Activated naive CD4-positive, alpha-beta T cell treated with anti-CD3 and anti-CD28 coated beads, Interleukin-2, amount 50 U/mL, for 72 hours (primary cell): ENCODE measurements around the gene CTNNB1. TPM values are rescaled to one million over a fixed set of nuclear protein-coding genes. Genes with fewer than 3 reads are reported as not detected.

ENCODE experiments used
- ATAC-seq, 2 donors: fragments of 150-1000 bp; cut with Tn5 transposase; 2 replicates each; pipeline ENCODE4 v1.10.0; 2021; ENCODE audit warnings: mild to moderate bottlenecking in 2 of 2, moderate library complexity in 2 of 2
- DNase-seq, 2 donors: peaks; one replicate each; pipeline ENCODE4 v3.0.0; 2021 to 2022; ENCODE audit warnings: low spot score in 2 of 2
- H3K27ac Mint-ChIP-seq, 2 donors: one replicate each; pipeline ENCODE4 v1.8.0; 2022; ENCODE audit warnings: mild to moderate bottlenecking in 2 of 2, mixed read lengths in 2 of 2
- H3K36me3 Mint-ChIP-seq, 2 donors: one replicate each; pipeline ENCODE4 v1.8.0; 2022; ENCODE audit warnings: mixed read lengths in 2 of 2
- H3K9me3 Mint-ChIP-seq, 2 donors: one replicate each; pipeline ENCODE4 v1.8.0; 2022; ENCODE audit warnings: mixed read lengths in 2 of 2
- total RNA-seq, 2 donors: library from RNA; stranded (reverse); gene quantifications; one replicate each; pipeline ENCODE4 v1.2.3, GENCODE V29; 2022

CTNNB1 gene
- total RNA-seq, 2 donors from 2014 or later = 125 to 138 TPM

DNA sequence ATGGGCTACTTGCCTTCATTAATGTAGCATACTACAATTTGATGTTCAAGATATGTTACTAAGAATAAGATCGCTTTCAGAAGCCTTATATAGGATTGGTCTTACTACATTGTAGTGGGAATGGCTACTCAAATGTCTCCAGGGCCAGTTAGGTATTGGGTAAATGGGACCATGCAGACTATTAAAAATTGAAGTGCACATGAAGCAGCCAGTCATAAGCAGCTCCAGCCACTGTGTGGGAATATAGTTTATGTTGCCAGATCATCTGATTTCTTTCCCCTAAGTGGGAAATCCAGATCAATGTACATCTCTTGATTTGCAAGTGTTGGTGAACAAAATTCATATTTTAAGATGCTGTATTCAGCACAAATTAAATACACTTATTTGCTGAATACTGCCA lies 5.1 kb downstream of the CTNNB1 start:
- DNase-seq (no peak), ATAC-seq (no peak)
- H3K9me3 Mint-ChIP-seq = peaks cover 0 to 10% of the 10 kb centered on the region in 2 donors
- H3K36me3 Mint-ChIP-seq = peaks cover 12 to 29% of the 10 kb centered on the region in 2 donors
- no peak overlapping the region for H3K27ac Mint-ChIP-seq

DNA sequence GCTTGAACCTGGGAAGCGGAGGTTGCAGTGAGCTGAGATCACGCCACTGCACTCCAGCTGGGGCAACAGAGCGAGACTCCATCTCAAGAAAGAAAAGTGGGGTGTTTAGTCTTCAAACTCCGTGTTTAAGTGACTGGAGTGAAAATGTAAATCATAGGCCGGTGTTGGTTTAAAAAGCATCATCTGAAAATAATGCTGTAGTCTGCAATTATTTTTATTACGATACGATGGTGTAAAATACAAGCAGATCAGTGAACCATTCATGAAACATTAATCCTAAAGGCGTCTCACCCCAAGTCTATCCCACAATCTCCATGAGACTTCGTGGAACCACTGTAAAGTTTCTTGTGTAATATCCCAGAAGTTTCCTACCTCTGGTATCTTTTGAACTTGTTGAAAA lies 6.3 kb downstream of the CTNNB1 start:
- Mint-ChIP-seq H3K9me3 (peaks cover 0 to 10% of the 10 kb centered on the region in 2 donors), H3K27ac (no peak overlapping the region), H3K36me3 (peaks cover 5 to 25% of the 10 kb centered on the region in 2 donors)
- DNase-seq (no peak), ATAC-seq (no peak)

DNA sequence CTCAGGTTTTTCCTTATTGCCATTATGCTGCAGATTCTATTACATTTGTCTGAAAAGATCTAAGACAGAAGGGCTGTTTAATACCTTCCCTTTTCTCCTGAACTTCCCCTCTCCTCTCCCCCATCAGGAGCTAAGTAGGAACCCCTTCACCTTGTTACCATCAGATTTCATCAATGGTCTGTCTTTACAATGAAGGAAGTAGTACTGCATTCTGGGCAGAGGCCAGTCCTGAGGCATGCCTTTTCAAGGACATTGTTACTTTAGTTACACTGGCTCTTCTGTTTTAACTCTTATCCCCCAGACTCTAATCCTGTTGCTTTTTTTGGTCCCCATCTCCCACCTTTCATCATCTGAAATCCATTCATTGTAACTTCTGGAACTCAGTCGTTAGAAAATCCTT lies 8.1 kb downstream of the CTNNB1 start:
- ATAC-seq = no peak
- no peak for DNase-seq
- Mint-ChIP-seq H3K9me3 (peaks cover 0 to 10% of the 10 kb centered on the region in 2 donors), H3K27ac (peak overlapping the region; percentile 27 to 36), H3K36me3 (peaks cover 0 to 16% of the 10 kb centered on the region in 2 donors)

DNA sequence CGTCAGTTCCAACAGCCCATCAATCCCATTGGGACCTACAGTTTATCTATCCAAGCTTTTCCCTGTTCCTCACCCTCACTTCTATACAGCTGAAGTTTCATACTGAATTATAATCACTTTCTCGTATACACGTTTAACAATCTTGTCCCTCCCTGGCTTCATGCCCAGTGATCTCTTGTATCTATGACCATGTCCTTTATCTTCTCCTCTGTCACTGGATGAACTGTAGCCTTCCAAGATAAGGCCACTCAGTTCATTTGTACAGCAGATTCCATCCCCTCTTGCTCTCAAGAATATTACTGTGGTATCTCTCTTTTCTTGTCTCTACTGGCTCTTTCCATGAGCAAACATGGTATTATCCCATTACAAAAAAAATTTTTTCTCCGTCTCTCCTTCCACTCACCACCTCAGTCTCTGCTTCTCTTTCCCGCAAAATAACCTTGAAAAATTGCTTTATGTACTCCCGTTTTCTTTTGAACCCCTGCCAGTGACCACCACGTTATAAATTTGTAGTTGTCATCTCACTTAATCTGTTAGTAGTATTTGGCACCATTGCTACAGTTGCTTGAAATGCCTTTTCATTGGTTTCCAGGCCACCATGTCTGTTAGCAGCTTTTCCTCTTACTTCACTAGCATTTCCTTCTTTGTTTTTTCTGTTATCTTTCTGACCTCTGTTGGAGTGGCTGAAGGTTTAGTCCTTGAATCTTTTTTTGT lies 9.4 kb downstream of the CTNNB1 start:
- no peak for ATAC-seq
- Mint-ChIP-seq H3K9me3 (peaks cover 0 to 10% of the 10 kb centered on the region in 2 donors), H3K36me3 (peaks cover 0 to 20% of the 10 kb centered on the region in 2 donors), H3K27ac (peak overlapping the region in 1 of 2 donors; percentile 70)
- no peak for DNase-seq

DNA sequence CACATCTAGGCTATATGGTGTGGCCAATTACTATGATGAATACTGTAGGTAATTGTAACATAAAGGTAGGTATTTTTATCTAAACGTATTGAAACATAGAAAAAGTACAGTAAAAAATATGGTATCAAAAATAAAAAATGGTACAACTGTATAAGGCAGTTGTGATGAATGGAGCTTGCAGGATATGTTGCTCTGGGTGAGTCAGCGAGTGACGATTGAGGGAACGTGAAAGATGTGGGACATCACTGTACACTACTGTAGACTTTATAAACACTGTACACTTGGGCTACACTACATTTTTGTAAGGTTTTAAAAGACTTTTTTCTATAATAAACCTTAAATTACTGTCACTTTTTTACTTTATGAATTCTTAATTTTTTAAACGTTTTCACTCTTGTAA lies 10.3 kb downstream of the CTNNB1 start:
- peaks cover 0 to 23% of the 10 kb centered on the region in 2 donors for H3K36me3 Mint-ChIP-seq
- no peak overlapping the region for H3K27ac Mint-ChIP-seq
- ATAC-seq (no peak), DNase-seq (no peak)
- H3K9me3 Mint-ChIP-seq = peaks cover 0 to 10% of the 10 kb centered on the region in 2 donors

DNA sequence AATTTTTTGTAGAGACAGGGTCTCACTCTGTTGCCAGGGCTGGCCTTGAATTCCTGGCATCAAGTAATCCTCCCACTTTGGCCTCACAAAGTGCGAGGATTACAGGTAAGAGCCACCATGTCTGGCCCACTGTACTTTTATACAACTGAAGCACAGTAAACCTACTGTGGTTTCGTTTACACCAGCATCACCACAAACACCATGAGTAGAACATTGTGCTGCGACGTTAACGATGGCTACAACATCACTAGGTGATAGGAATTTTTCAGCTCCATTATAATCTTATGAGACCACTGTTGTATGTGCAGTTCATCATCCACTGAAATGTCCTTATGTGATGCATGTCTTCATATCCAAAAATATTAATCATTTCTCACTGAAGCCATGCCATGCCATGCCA lies 11.7 kb downstream of the CTNNB1 start:
- ATAC-seq (no peak), DNase-seq (no peak)
- peaks cover 0 to 23% of the 10 kb centered on the region in 2 donors for H3K36me3 Mint-ChIP-seq
- peaks cover 0 to 10% of the 10 kb centered on the region in 2 donors for H3K9me3 Mint-ChIP-seq
- H3K27ac Mint-ChIP-seq = no peak overlapping the region

DNA sequence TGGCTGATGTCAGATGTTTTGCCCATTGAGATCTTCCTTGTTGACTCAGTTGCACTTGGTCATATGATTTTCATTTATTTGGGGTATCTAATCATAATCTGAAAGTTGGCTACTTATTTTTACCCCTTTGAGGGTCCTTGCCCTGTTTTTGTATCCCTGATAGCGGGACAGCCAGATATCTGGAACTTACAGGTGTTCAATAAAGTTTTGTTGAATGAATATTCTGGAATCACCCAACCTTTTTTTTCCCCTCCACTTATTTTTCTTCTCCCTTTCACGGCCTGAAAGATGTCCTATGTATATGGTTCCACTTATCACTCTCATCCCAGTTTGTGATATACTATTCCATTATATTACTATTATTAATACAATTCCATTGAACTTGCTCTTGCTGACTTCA lies 12.8 kb downstream of the CTNNB1 start:
- H3K9me3 Mint-ChIP-seq = peaks cover 0 to 10% of the 10 kb centered on the region in 2 donors
- DNase-seq = no peak
- no peak overlapping the region for H3K27ac Mint-ChIP-seq
- peaks cover 0 to 23% of the 10 kb centered on the region in 2 donors for H3K36me3 Mint-ChIP-seq
- no peak for ATAC-seq

DNA sequence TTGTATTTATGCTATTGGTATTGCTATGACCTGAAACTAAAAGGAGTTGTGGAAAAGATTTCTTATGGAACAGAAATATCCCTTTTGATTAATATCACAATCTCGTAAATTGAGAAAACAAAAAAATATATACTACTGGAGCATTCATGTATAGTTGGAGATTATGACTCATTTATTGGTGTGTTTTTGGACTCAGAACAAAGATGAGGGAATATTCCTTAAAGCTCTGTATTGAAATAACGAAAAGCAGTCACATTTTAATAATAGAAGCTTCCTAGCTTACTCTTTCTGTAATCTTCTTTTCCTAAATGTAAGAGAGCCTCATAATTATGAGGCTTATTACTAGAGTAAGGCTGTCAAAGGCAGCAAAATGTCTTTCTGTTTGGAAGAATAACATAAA lies 14.3 kb downstream of the CTNNB1 start:
- H3K9me3 Mint-ChIP-seq = peaks cover 0 to 6% of the 10 kb centered on the region in 2 donors
- H3K27ac Mint-ChIP-seq = peak overlapping the region in 1 of 2 donors; percentile 14
- DNase-seq (no peak), ATAC-seq (no peak)
- peaks cover 0 to 17% of the 10 kb centered on the region in 2 donors for H3K36me3 Mint-ChIP-seq

DNA sequence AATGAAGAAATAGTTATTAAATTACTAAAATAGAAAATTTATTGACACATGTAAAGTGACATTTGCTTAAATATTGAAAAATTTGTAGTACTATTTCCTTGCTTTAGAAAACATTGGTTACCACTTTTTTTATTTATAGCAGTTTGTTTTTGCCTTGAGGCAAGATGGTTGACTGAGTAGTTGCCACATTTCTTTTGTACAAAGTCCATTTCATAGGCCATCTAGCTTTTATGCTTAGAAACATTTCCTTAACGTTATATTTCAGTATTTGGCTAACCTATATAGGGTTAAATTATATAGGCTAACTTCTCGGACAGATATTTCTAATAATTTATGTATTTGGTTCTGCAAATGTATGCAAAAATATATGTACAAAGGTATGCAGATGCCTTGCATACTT lies 17.1 kb downstream of the CTNNB1 start:
- Mint-ChIP-seq H3K27ac (no peak overlapping the region), H3K9me3 (no peaks in the 10 kb centered on the region)
- ATAC-seq = no peak

DNA sequence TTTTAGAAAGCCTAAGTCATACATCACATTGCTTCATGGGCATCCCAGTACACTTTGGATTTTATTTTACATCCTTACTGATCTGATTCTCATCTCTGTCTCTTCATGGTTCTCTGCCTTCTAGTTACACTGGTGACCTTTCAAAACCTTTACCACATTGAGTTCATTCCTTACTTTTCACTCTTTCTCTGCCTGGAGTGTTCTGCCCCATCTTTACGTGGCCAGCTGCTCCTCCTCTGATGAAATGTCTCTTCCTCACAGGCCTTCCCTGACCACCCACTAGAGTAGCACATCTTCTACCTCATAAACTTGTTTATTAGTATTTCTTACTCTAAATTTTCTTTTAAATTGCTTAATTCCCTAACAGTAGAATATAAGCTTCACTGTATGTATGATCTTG lies 17.7 kb downstream of the CTNNB1 start:
- DNase-seq (no peak), ATAC-seq (peak in 1 of 2 donors; percentile 59)
- peak overlapping the region; percentile 0 to 40 for H3K27ac Mint-ChIP-seq
- H3K36me3 Mint-ChIP-seq = peaks cover 0 to 18% of the 10 kb centered on the region in 2 donors
- no peaks in the 10 kb centered on the region for H3K9me3 Mint-ChIP-seq

More for the DNA sequence above, 17.1 kb downstream of the CTNNB1 start:
- DNase-seq = no peak
- peaks cover 0 to 12% of the 10 kb centered on the region in 2 donors for H3K36me3 Mint-ChIP-seq

DNA sequence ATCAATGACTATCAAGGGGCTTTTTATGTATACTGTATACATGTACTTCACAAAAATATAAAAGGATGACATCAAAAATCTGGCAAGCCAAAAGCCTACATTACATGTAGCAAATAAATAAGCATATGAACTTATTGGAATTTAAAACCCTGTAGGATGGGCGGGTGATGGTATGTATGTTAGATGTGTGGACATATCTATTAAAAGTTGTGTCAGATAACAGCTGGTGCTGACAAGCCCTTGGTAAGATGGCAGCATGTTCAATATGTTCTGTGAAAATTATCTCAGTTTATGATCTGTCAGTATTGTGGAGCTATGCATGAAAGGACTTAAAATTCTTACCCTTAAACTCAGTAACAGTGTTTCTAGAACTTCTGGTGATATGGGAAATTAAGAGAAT lies 20.1 kb downstream of the CTNNB1 start:
- Mint-ChIP-seq H3K27ac (no peak overlapping the region), H3K36me3 (peaks cover 0 to 24% of the 10 kb centered on the region in 2 donors), H3K9me3 (no peaks in the 10 kb centered on the region)
- DNase-seq (no peak), ATAC-seq (no peak)

DNA sequence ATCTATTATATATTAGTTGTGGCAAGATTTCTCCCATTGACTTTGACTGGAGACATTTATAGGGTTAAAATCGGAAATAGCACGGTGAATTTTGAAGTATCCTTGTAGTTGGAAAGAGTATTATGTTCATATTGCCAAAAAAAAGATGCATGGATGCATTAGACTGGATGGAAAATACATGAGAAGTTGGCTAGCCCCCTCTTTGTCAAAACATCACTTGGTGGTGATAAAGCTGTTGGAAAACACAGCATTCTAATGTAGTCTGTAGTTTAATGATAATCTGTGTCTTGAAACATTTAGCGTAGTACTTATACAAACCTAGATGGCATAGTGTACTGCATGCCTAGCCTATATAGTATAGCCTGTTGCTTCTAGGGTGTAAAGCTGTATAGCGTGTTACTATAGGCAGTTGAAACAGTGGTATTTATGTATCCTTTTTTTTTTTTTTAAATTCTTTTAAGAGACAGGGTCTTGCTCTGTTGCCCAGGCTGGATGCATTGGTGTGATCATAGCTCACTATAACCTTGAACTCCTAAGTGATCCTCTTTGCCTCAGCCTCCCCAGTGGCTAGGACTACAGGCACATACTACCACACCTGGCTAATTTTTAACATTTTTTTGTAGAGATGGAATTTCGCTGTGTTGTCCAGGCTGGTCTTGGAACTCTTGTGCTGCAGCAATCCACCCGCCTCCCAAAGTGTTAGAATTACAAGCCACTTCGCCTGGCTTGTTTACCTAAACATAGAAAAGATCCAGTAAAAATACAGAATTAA lies 21.8 kb downstream of the CTNNB1 start:
- H3K9me3 Mint-ChIP-seq = no peaks in the 10 kb centered on the region
- H3K27ac Mint-ChIP-seq = peak overlapping the region; percentile 7 to 23
- no peak for ATAC-seq
- peaks cover 14 to 36% of the 10 kb centered on the region in 2 donors for H3K36me3 Mint-ChIP-seq
- no peak for DNase-seq

DNA sequence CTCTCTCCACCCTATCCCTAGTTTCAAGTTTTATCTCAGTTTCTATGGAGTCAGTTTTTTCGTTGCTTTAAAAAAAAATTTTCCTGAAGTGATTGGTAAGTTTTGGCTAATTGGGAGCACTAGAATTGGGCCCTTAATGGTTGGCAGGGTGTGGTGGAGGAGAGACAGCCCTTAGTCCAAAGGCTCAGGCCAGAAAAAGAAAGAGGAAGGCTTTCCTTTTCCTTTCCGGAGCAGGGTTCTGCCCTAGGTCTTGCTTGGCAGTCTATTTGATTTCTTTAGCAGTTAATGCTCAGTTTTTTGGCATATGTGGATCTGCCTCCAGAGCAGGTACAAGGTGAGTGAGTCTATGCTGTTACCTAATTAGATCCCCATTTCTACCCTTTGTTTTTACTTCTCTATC lies 22.7 kb downstream of the CTNNB1 start:
- DNase-seq (no peak), ATAC-seq (no peak)
- H3K9me3 Mint-ChIP-seq = no peaks in the 10 kb centered on the region
- peaks cover 21 to 44% of the 10 kb centered on the region in 2 donors for H3K36me3 Mint-ChIP-seq
- peak overlapping the region; percentile 23 to 33 for H3K27ac Mint-ChIP-seq

DNA sequence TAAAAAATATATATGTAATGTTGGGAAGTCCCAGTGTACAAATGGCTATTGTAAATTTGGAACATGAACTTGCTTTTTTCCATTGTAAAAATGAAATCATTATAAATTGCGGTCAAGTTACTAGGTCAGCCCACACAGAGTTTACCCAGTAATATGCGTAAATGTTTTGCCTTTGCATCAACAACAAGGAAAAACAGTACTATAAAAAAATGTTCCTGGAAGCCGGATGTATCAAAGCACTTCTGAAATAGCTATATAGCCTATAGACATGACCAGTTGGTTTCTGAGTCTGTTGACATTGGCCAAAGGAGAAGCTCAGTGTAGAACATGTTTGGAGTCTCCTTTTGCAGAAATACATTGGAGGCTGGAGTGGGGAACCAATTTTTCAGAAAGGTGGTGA lies 23.2 kb downstream of the CTNNB1 start:
- ATAC-seq (no peak), DNase-seq (no peak)
- Mint-ChIP-seq H3K9me3 (no peaks in the 10 kb centered on the region), H3K27ac (peak overlapping the region in 1 of 2 donors; percentile 52), H3K36me3 (peaks cover 21 to 47% of the 10 kb centered on the region in 2 donors)

DNA sequence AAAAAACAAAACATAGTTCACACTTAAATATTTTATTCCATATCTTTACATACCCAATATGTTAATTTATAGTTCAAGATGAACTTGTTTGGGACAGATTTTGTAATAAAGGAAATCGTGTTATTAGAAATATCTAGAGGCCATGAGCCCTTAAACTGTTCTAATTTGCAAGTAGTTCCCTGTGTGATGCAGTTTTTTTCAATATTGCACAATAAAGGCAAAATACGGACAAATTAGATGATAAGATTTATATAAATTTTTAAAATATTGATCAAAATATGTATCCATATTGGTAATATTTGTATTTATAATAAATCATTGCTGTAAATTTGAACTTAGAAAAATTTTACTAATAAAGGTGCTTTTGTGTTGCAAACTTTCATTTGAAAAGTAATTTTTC lies 23.8 kb downstream of the CTNNB1 start:
- no peak overlapping the region for H3K27ac Mint-ChIP-seq
- no peak for ATAC-seq
- H3K9me3 Mint-ChIP-seq = no peaks in the 10 kb centered on the region
- DNase-seq = no peak
- peaks cover 21 to 53% of the 10 kb centered on the region in 2 donors for H3K36me3 Mint-ChIP-seq

DNA sequence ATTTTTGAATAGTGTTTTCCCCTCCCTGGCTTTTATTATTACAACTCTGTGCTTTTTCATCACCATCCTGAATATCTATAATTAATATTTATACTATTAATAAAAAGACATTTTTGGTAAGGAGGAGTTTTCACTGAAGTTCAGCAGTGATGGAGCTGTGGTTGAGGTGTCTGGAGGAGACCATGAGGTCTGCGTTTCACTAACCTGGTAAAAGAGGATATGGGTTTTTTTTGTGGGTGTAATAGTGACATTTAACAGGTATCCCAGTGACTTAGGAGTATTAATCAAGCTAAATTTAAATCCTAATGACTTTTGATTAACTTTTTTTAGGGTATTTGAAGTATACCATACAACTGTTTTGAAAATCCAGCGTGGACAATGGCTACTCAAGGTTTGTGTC lies 24.4 kb downstream of the CTNNB1 start:
- DNase-seq (no peak), ATAC-seq (no peak)
- peaks cover 21 to 59% of the 10 kb centered on the region in 2 donors for H3K36me3 Mint-ChIP-seq
- H3K27ac Mint-ChIP-seq = no peak overlapping the region
- no peaks in the 10 kb centered on the region for H3K9me3 Mint-ChIP-seq

DNA sequence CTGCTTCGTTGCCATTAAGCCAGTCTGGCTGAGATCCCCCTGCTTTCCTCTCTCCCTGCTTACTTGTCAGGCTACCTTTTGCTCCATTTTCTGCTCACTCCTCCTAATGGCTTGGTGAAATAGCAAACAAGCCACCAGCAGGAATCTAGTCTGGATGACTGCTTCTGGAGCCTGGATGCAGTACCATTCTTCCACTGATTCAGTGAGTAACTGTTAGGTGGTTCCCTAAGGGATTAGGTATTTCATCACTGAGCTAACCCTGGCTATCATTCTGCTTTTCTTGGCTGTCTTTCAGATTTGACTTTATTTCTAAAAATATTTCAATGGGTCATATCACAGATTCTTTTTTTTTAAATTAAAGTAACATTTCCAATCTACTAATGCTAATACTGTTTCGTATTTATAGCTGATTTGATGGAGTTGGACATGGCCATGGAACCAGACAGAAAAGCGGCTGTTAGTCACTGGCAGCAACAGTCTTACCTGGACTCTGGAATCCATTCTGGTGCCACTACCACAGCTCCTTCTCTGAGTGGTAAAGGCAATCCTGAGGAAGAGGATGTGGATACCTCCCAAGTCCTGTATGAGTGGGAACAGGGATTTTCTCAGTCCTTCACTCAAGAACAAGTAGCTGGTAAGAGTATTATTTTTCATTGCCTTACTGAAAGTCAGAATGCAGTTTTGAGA lies 25.0 kb downstream of the CTNNB1 start:
- Mint-ChIP-seq H3K9me3 (no peaks in the 10 kb centered on the region), H3K27ac (peak overlapping the region in 1 of 2 donors; percentile 40), H3K36me3 (peaks cover 21 to 61% of the 10 kb centered on the region in 2 donors)
- DNase-seq = no peak
- ATAC-seq = no peak
